ENCODE data around the gene RAD21L1.

Gene RAD21L1

DNA sequence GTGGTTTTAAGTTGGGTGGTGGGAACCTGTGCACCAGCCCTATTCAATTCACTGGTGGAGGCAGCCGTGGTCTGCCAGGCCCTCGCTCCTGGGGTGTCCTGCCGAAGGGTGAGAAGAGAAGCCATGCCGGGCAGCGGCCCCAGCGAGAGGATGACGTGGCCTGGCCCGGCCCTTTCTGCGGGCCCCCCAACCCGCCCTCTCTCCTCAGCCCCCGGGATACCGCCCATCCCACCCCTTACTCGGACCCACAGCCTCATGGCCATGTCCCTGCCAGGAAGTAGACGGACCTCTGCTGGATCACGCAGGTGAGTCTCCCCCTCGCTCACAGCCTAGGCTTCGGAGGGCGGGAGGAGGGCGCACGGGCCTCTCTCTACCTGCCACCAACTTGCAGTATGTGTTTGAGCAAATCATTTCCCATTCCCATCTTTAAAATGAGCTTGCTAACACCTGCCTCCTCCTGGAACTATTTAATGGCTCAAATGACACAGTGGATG, 70.3 kb downstream of the RAD21L1 start:
- DNase-seq (ENCODE audit: low read depth): no peak

DNA sequence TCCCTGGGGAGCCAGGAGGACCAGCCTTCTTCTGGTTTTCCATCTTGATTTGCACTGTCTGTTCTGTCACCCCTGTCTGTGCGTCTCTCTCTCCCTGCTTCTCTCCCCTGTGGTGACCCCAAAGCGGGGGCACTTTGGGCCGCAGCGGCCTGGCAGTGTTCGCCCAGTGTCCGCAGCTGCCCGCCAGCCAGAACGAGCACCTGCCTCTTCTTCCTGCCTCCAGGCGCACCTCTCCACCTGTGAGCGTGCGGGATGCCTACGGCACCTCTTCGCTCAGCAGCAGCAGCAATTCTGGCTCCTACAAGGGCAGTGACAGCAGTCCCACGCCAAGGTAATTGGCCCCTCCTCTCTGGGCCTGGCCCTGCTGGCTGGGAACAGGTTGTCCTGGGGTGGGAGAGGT, 71.1 kb downstream of the RAD21L1 start:
- DNase-seq (ENCODE audit: low read depth): no peak

DNA sequence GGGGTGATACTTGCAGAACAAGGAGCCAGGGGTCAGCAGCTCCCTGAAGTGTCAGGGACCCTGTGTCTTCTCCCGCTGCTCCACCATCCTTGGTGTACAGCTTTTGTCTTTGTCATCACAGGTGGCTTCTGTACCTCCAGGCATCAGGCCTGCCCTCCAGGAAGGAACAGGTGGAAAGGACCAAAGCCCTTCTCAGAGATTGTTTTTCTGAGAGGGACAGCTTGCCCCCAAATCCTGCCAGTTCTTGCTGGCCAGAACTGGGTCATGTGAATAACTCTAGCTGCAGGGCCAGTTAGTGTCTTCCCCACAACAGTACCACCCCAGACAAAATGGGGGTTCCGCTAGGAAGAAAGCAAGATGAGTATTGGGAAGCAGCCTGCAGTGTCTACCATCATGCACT, 71.6 kb downstream of the RAD21L1 start:
- no peak for DNase-seq (ENCODE audit: low read depth)

DNA sequence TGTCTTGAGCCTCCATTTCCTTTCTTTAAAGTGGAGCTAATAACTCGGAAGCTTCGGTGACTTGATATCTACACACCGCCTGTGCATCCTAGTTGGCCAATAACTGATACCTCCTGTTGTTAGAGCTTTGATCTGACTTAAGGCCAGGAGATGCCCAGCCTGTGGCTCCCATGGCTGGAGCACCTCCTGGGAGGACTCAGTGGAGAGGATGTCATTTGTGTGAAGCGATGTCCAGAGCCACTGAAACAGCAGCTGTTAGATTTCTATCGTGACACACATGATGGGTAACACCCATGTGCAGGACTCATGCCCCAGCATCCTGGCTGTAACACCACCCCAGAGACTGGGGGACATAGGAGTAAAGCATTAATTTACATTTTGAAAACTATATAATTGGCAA, 72.3 kb downstream of the RAD21L1 start:
- no peak for DNase-seq (ENCODE audit: low read depth)

DNA sequence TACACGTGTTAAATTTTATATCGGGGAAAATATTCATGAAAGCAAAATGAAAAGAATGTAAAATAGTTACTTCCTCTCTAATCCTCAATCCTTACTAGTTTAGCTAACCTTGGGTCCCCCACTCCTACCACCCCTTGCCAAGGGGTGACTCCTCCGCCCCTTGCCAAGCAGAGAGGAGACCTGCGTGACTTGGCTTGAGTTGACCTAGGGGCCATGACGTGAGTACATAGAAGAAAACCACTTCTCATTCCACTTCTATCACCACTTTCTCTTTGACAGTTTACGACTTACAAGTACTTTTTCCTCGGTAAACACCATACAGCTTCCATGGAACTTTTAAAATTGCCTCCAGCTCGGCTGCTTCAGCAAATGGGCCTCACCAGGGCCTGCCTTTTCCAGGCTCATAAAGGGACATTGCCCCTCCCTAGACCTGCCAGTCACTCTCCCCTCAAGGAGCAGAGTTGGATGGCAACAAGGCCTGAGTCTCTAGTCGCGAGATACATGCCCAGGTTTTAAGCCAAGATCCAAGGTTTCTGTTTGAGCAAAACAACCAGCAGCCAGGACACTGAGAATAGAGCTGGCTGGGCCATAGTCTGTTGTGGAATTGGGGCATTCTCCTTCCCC, 73.2 kb downstream of the RAD21L1 start:
- DNase-seq (ENCODE audit: low read depth): no peak

- DNase-seq (ENCODE audit: low read depth): no peak
Measured at GRCh38 chr20:1299522-1299921, 73.7 kb downstream of the RAD21L1 start.

- DNase-seq (ENCODE audit: low read depth): no peak
Measured at GRCh38 chr20:1300083-1300840, 74.4 kb downstream of the RAD21L1 start.

- DNase-seq (ENCODE audit: low read depth): peak; percentile 40
Measured at GRCh38 chr20:1301031-1301529, 75.2 kb downstream of the RAD21L1 start.

DNA sequence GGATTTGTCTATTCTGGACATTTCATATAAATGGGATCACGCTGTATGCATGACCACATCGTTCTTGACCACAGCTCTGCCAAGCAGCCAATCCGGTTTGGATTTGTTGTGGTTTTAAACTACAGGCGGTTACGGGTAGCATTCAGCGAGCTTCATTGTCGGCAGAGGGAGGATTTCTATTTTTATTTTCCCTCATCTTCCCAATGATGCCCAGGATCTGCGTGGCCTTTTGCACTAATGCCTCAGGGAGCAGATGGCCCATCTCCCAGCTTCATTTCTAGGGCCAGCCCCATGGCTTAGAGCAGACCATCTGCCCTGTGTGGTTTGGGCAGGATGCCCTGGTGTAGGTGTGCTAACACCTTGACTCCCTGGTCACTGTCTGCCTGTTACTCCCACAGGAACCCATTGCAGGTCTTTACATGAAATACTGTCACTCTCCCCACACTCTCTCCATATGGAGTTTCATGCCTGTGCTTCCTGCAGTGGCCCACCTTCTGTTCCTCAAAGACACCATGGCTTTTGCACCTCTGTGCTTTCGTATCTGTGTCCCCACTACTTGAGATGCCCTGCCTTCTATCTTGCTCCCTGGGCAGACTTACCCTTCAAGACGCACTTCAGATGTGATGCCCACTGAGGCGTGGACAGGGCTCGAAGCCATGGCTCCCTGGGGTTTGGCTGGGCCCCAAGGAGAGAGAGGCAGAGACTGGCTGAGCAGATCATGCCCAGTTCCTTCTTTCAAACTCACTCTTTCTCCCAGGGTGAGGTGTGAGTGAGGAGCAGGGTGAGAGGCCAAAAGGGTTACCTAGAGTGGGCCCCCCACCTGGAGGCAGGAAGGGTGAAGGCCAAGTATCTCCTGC, 77.1 kb downstream of the RAD21L1 start:
- DNase-seq (ENCODE audit: low read depth): no peak

GRCh38 chr20:1304710-1305515, 79.1 kb downstream of the RAD21L1 start:
- DNase-seq (ENCODE audit: low read depth): no peak
